Right atrium auricular region (tissue), 2 donors: ENCODE data around the gene CTXN1. TPM values are rescaled to one million over a fixed set of nuclear protein-coding genes. Genes with fewer than 3 reads are reported as not detected.
A peak's percentile ranks its signal among the peaks of the same experiment; 100 is the strongest.

ENCODE experiments used
- DNase-seq: peaks from one replicate; pipeline ENCODE4 v3.0.0-alpha.2; 2019; ENCODE audit warnings: low spot score
- H3K27ac ChIP-seq, 2 donors: fragments of 200-600 bp; sonication (generic); 1 replicate in 1 of 2; 2 replicates in 1 of 2; pipeline ENCODE4 v1.5.1; 2016 to 2019
- H3K27me3 ChIP-seq, 2 donors: fragments of 200-600 bp; sonication (generic); one replicate each; pipeline versions ENCODE4 v1.5.1 to v1.6.0; 2017 to 2019
- H3K36me3 ChIP-seq: fragments of 200-600 bp; sonication (generic); one replicate; pipeline ENCODE4 v1.5.1; 2016
- H3K4me1 ChIP-seq, 2 donors: fragments of 200-600 bp; sonication (generic); one replicate each; pipeline versions ENCODE4 v1.5.1 to v1.6.0; 2017 to 2019
- H3K4me3 ChIP-seq, 2 donors: fragments of 200-600 bp; sonication (generic); 1 replicate in 1 of 2; 2 replicates in 1 of 2; pipeline ENCODE4 v1.5.1; 2017 to 2019; ENCODE audit warnings: mild to moderate bottlenecking in 1 of 2, moderate library complexity in 1 of 2
- H3K9me3 ChIP-seq, 2 donors: fragments of 200-600 bp; sonication (generic); one replicate each; pipeline ENCODE4 v1.5.1; 2019
- CTCF ChIP-seq, 2 donors: fragments of 200-600 bp; sonication (generic); IDR thresholded peaks; one replicate each; pipeline ENCODE4 v1.5.1; 2019; ENCODE audit warnings: antibody characterized with exemption in 2 of 2
- total RNA-seq, 2 donors: library from RNA; depleted of rRNA; stranded (reverse); fragments of >200 nt; gene quantifications; one replicate each; pipeline ENCODE4 v1.1.0, GENCODE V29; 2016

CTXN1 gene
- total RNA-seq, 2 donors from 2014 or later = 1.7 to 4.2 TPM

- DNase-seq = no peak
- Histone ChIP-seq H3K4me1 (peaks cover 0 to 36% of the 10 kb centered on the region in 2 donors), H3K36me3 (peaks cover 27% of the 10 kb centered on the region), H3K4me3 (peak overlapping the region; percentile 35 to 47), H3K27ac (no peak overlapping the region), H3K27me3 (peaks cover 0 to 15% of the 10 kb centered on the region in 2 donors), H3K9me3 (no peaks in the 10 kb centered on the region)
- no peak for TF ChIP-seq CTCF (IDR thresholded peaks at IDR 0.05)
These were observed 10.5 kb downstream of the CTXN1 start for GRCh38 chr19:7915250-7916102.

GRCh38 chr19:7914598-7915045 lies 11.3 kb downstream of the CTXN1 start, which contains the start of gene TGFBR3L:
TSS of gene TGFBR3L (plus strand) at chr19:7914830.
- peaks cover 0 to 32% of the 10 kb centered on the region in 2 donors for H3K4me1 ChIP-seq
- peaks cover 0 to 15% of the 10 kb centered on the region in 2 donors for H3K27me3 ChIP-seq
- H3K9me3 ChIP-seq = no peaks in the 10 kb centered on the region
- no peak within 1 kb of the TSS for H3K4me3 ChIP-seq
- peaks cover 35% of the 10 kb centered on the region for H3K36me3 ChIP-seq
- TF ChIP-seq CTCF (IDR thresholded peaks at IDR 0.05) = no peak
- no peak within 1 kb of the TSS for H3K27ac ChIP-seq
- DNase-seq = no peak

GRCh38 chr19:7914099-7914498 lies 11.8 kb downstream of the CTXN1 start:
- H3K9me3 ChIP-seq = no peaks in the 10 kb centered on the region
- peaks cover 0 to 27% of the 10 kb centered on the region in 2 donors for H3K4me1 ChIP-seq
- no peak for DNase-seq
- H3K27ac ChIP-seq = no peak overlapping the region
- H3K4me3 ChIP-seq = no peak overlapping the region
- peaks cover 0 to 15% of the 10 kb centered on the region in 2 donors for H3K27me3 ChIP-seq
- H3K36me3 ChIP-seq = peaks cover 36% of the 10 kb centered on the region
- TF ChIP-seq CTCF (IDR thresholded peaks at IDR 0.05) = no peak

DNA sequence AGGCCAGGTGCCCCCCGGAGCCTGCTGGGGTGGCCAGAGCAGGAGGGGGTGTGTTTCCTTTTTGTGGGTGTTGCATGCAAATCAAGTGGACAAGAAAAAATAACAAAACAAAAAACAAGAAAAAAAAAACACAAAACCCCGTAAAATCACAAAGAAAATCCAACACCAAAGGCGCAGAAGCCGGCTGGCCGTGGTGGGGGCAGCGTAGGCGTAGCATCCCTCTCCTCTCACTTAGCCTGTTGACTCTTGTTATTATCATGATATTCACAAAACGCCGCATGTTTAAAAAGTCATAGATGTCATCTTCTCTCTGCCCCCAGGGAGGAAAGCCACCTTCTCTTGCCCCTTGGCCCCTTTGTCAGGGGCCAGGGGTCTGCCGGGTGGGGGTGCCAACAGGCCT lies 12.3 kb downstream of the CTXN1 start:
- DNase-seq = no peak
- no peaks in the 10 kb centered on the region for H3K9me3 ChIP-seq
- no peak for TF ChIP-seq CTCF (IDR thresholded peaks at IDR 0.05)
- H3K36me3 ChIP-seq = peaks cover 36% of the 10 kb centered on the region
- peaks cover 0 to 26% of the 10 kb centered on the region in 2 donors for H3K4me1 ChIP-seq
- no peak overlapping the region for H3K27ac ChIP-seq
- H3K4me3 ChIP-seq = no peak overlapping the region
- H3K27me3 ChIP-seq = peaks cover 0 to 15% of the 10 kb centered on the region in 2 donors

GRCh38 chr19:7912697-7913564 lies 13.0 kb downstream of the CTXN1 start:
- TF ChIP-seq CTCF (IDR thresholded peaks at IDR 0.05) = no peak
- Histone ChIP-seq H3K4me1 (peaks cover 0 to 32% of the 10 kb centered on the region in 2 donors), H3K27ac (no peak overlapping the region), H3K4me3 (no peak overlapping the region), H3K27me3 (peaks cover 0 to 12% of the 10 kb centered on the region in 2 donors), H3K9me3 (no peaks in the 10 kb centered on the region), H3K36me3 (peaks cover 36% of the 10 kb centered on the region)
- no peak for DNase-seq
